ENCODE results near the gene FOXRED1. TPM values are rescaled to one million over a fixed set of nuclear protein-coding genes. Genes with fewer than 3 reads are reported as not detected.
A peak's percentile ranks its signal among the peaks of the same experiment; 100 is the strongest.

FOXRED1 gene
- total and polyA plus RNA-seq, 9 of the 15 experiments (the other 6 are each of a cell fraction or from before 2014, with no cell fraction given), result 14.1 to 94.4 (median 53.1) TPM

DNA sequence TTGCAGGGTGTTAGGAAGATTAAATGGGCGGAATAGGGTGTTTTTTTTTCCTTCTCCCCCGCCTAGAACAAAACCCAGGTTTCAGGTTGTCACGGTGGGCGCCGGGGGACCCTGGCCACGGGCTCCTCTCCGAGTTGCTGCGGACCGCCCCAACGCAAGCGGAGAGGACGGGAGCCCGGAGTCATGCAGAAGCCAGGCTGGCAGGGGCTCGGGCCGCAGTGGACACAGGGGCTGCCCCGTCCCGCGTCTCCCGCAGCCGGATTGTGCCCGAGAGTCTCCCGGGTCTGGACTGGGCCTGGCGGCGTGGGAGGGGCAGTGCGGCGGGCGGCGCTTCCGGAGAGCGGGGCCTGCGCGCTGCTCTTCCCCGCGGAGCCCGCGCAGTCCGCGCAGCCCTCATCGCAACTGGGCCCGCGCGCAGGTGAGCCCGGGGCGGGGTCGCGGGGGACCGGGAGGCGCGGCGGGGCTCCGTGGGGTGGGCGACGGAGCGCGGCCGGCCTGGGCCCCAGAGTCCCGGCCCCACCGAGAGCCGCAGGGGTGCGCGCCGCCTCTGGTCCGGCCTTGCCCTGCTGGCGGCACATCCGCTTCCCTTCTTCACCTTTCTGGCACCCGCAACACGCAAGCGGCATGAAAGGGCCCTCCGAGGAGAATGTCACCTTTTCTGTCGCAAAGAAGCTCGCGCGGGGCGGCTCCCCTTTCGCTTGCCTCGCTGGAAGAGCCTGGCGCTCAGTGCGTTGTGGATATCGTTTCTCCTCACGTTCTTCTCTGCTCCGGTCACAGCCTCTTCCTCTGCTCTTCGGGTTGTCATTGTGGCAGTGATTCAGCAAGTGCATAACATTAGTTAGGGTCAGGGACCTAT lies 14.0 kb downstream of the FOXRED1 start, which contains the start of gene TIRAP:
Gene TIRAP (plus strand): TSS at position 358 of the 856 bp plus-strand sequence. CDS start 7,802 bp downstream, outside the sequence.
- Histone ChIP-seq H2AFZ (ENCODE audit: low read depth, low read length) (peak within 1 kb of the TSS; percentile 96), H4K20me1 (replicated peaks; ENCODE audit: control insufficient read depth, insufficient read depth, low read length) (no peaks in the 10 kb centered on the region; the same call in 1 of the 2 replicates), H3K27ac (ENCODE audit: extremely low read depth, low read depth, low read length) (peak within 1 kb of the TSS; percentile 70), H3K9me1 (ENCODE audit: control insufficient read depth, insufficient read depth, low read length) (no peaks in the 10 kb centered on the region), H3K36me3 (ENCODE audit: control insufficient read depth, insufficient read depth, low read length) (peaks cover 3% of the 10 kb centered on the region; the same call in 2 of the 3 replicates), H3K9ac (ENCODE audit: insufficient read depth in 1 of 2, low read depth in 2 of 2, low read length in 2 of 2) (peak within 1 kb of the TSS; percentile 65 to 88), H3K4me1 (replicated peaks in 1 of 2; ENCODE audit: control insufficient read depth in 2 of 2, insufficient read depth in 2 of 2, low read length in 2 of 2) (peaks cover 19 to 26% of the 10 kb centered on the region in 2 experiments; a peak in 4 of 5 replicates), H3K4me2 (ENCODE audit: insufficient read depth, low read length) (peak within 1 kb of the TSS; percentile 90), H3K79me2 (ENCODE audit: control insufficient read depth, insufficient read depth, low read length) (no peaks in the 10 kb centered on the region), H3K9me3 (replicated peaks; ENCODE audit: control insufficient read depth, insufficient read depth, low read depth, low read length) (no peaks in the 10 kb centered on the region), H3K4me3 (peak within 1 kb of the TSS; percentile 62), H3K27me3 (ENCODE audit: control insufficient read depth in 2 of 2, insufficient read depth in 2 of 2, low read length in 2 of 2) (no peaks in the 10 kb centered on the region)
- intact Hi-C loops (cut with micrococcal nuclease) (no loop called here), in situ Hi-C loops (cut with MboI) (no loop called here)
- FAIRE-seq (no peak), DNase-seq (ENCODE audit: extremely low read depth in 1 of 4, low spot score in 3 of 4) (peak; percentile 65 to 80 (median 76)), ATAC-seq (peak; percentile 87)
- WGBS (ENCODE audit: insufficient coverage, low coverage, missing lambda C conversion rate), result 6% methylated on average over 51 of the region's 82 CpGs
- CTCF ChIA-PET (ENCODE audit: low intra/inter-chr PET ratio), result no interaction called here
- POLR2A ChIA-PET, result interaction anchor here (0.7 to 1.5 kb wide), 4 partner anchors 13 to 143 kb away, joined by 3 to 4 read pairs (median 4); partner anchors contain the start of genes FOXRED1 and SRPRA
- BruUV-seq (replicated peaks), result no TSS peak
- TF ChIP-seq RBFOX2 (IDR thresholded peaks at IDR 0.05; ENCODE audit: low read depth, low read length) (peak; percentile 84), RBM17 (IDR thresholded peaks at IDR 0.05; ENCODE audit: borderline replicate concordance, low read depth, low read length) (no peak), ZFX (CRISPR knock-in tag; IDR thresholded peaks at IDR 0.05) (peak; percentile 87), TEAD1 (CRISPR knock-in tag; IDR thresholded peaks at IDR 0.05) (0 out of 4 replicates have a peak, but pooled peaks of 1 of the 2 experiments have one; percentile 19), OTX1 (CRISPR knock-in tag; IDR thresholded peaks at IDR 0.05) (0 out of 2 replicates have a peak, but pooled peaks have one; percentile 52), CCNT2 (IDR thresholded peaks at IDR 0.05; ENCODE audit: borderline replicate concordance, extremely low read depth, insufficient read length, low read depth, low read length) (peak; percentile 41), BHLHE40 (IDR thresholded peaks at IDR 0.05; ENCODE audit: low read length) (peak; percentile 68), POLR2AphosphoS5 (IDR thresholded peaks at IDR 0.05; ENCODE audit: control insufficient read depth, insufficient read depth, low read depth, low read length) (peak; percentile 1; the same call in 1 of the 2 replicates), CXXC5 (CRISPR knock-in tag; IDR thresholded peaks at IDR 0.05) (peak; percentile 84), TAF1 (IDR thresholded peaks at IDR 0.05; ENCODE audit: control insufficient read depth, extremely low read depth, insufficient read depth, low read length, severe bottlenecking) (peak; percentile 48), NONO (IDR thresholded peaks at IDR 0.05; ENCODE audit: low read depth in 2 of 2, low read length in 1 of 2) (peak; percentile 56 to 66; a peak in 1 of 4 replicates), ELF1 (tag; IDR thresholded peaks at IDR 0.05) (peak; percentile 60; the same call in 1 of the 2 replicates), SUPT5H (IDR thresholded peaks at IDR 0.05) (peak; percentile 25; the same call in 1 of the 2 replicates)
- TF ChIP-seq, protein P1, sequence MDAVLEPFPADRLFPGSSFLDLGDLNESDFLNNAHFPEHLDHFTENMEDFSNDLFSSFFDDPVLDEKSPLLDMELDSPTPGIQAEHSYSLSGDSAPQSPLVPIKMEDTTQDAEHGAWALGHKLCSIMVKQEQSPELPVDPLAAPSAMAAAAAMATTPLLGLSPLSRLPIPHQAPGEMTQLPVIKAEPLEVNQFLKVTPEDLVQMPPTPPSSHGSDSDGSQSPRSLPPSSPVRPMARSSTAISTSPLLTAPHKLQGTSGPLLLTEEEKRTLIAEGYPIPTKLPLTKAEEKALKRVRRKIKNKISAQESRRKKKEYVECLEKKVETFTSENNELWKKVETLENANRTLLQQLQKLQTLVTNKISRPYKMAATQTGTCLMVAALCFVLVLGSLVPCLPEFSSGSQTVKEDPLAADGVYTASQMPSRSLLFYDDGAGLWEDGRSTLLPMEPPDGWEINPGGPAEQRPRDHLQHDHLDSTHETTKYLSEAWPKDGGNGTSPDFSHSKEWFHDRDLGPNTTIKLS (IDR thresholded peaks at IDR 0.05; ENCODE audit: borderline replicate concordance, low read depth), result peak; percentile 46; the same call in 1 of the 2 replicates
- TF ChIP-seq, protein P2, sequence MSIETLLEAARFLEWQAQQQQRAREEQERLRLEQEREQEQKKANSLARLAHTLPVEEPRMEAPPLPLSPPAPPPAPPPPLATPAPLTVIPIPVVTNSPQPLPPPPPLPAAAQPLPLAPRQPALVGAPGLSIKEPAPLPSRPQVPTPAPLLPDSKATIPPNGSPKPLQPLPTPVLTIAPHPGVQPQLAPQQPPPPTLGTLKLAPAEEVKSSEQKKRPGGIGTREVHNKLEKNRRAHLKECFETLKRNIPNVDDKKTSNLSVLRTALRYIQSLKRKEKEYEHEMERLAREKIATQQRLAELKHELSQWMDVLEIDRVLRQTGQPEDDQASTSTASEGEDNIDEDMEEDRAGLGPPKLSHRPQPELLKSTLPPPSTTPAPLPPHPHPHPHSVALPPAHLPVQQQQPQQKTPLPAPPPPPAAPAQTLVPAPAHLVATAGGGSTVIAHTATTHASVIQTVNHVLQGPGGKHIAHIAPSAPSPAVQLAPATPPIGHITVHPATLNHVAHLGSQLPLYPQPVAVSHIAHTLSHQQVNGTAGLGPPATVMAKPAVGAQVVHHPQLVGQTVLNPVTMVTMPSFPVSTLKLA (conservative IDR thresholded peaks at IDR 0.05), result 0 out of 4 replicates have a peak, but pooled peaks of 1 of the 2 experiments have one; percentile 31

Measured in K562 (cell line).